ENCODE data around the gene DCC.

DNA sequence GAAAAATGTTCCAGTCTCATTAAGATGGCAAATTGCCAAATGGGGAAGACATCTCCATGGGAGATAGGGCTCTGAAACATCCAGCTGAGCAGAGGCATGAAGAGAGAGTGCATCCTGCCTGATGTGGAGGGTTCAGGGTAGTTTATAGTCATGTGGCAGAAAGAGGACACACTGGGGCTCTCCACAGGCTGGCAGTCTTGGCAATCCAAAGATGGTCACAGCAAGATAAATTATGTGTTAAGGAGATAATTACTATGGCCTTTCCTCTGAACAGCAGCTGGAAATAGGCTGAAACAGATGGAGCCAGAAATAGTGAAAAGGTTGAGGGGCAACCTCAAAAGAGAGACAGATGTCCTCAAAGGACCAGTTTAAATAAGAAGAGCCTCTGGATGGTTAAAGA lies 97.2 kb downstream of the DCC start:
- TF ChIP-seq, protein P1, sequence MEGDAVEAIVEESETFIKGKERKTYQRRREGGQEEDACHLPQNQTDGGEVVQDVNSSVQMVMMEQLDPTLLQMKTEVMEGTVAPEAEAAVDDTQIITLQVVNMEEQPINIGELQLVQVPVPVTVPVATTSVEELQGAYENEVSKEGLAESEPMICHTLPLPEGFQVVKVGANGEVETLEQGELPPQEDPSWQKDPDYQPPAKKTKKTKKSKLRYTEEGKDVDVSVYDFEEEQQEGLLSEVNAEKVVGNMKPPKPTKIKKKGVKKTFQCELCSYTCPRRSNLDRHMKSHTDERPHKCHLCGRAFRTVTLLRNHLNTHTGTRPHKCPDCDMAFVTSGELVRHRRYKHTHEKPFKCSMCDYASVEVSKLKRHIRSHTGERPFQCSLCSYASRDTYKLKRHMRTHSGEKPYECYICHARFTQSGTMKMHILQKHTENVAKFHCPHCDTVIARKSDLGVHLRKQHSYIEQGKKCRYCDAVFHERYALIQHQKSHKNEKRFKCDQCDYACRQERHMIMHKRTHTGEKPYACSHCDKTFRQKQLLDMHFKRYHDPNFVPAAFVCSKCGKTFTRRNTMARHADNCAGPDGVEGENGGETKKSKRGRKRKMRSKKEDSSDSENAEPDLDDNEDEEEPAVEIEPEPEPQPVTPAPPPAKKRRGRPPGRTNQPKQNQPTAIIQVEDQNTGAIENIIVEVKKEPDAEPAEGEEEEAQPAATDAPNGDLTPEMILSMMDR (IDR thresholded peaks at IDR 0.05): no peak
- TF ChIP-seq EP300 (IDR thresholded peaks at IDR 0.05) (no peak), POLR2A (IDR thresholded peaks at IDR 0.05) (no peak)

All from tibial nerve (tissue), 4 donors.